Skin of body (tissue), 2 donors: Measurements from ENCODE around the gene GK2. TPM values are rescaled to one million over a fixed set of nuclear protein-coding genes. Genes with fewer than 3 reads are reported as not detected.

Source experiments
- DNase-seq: peaks from one replicate; lab custom pipeline; 2025; lab: John Stamatoyannopoulos, UW
- total RNA-seq: library from RNA; depleted of rRNA; stranded (reverse); fragments of >200 nt; gene quantifications from one replicate; pipeline ENCODE4 v1.2.3, GENCODE V29; 2014

The GK2 gene
- not detected for total RNA-seq

DNA sequence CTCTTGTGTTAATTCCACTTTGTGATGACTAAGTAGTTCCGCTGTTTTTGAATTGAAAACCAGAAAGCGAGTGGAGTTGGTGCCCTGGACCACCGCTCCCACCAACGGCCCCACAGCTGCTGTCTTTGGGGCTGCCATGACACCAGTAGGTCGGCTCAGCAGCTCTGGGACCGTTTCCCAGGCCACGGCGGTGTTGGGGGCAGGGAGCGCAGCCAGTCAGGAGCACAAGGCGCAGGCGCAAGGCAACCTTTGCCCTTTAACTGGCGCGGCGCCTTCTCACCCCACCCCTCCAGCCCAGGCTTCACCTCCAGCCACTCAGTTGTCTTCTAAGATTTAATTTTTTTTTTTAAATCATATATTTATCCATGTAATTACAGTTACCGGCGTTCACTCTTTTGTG lies at the start of gene GK2:
Gene GK2 (minus strand): TSS at position 166 of the 400 bp plus-strand sequence. CDS start 28 bp downstream, at position 138.
- no peak for DNase-seq

DNA sequence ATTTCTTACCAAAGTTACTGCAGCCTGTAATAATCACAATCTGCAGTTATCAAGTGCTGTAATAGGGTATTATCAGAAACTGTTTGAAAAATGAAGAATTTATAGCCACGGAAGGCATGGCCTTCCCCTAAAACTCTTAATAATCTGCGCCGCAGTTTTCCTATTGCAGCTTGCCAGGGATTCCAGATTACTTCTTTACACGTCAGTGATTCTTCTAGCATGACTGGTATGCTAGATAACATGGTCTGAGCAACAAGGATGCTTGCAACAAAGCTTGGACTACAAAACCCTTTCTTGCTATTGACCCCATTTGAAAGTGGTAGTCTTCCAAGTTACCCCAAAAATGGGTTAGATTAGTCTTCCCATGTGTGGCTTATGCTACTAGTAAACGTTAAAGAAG lies 47.2 kb upstream of the GK2 start:
- no peak for DNase-seq

DNA sequence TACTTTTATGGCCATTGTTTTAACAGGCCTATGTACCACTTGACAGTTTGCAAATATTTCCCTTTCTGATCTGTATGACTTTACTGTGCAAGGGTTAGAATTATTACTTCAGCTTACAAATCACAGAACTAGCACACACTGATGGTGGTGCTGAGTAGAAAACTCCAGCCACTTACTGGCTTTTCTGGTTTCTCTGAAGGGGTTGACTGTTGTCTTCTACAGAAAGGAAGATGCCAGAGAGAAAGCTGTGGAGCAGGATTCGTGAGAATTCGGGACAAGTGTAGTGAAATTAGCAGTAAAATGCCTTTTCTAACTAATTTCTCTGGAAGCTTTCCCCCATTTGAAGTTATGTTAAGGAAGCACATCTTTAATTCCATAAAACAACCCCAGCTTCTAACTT lies 46.6 kb upstream of the GK2 start:
- no peak for DNase-seq

DNA sequence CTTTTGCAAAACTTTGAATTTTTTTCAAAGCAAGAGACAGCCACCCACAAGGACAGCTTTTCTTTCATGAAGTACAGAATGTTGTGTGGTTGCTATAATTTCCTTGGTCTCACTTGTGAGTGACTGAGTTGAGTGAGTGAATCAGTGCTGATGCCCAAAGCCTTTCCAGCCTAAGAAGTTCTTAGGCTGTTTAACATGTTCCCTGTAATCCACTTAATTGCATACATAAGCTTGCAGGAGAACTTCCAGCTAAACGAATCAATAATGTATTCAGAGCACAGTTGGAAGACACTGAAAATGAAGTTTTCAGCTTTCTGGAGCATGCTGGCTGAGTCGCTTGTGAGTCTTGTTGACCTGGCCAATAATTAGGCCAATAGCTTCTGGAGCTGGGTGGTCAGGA lies 42.0 kb upstream of the GK2 start:
- DNase-seq: no peak

DNA sequence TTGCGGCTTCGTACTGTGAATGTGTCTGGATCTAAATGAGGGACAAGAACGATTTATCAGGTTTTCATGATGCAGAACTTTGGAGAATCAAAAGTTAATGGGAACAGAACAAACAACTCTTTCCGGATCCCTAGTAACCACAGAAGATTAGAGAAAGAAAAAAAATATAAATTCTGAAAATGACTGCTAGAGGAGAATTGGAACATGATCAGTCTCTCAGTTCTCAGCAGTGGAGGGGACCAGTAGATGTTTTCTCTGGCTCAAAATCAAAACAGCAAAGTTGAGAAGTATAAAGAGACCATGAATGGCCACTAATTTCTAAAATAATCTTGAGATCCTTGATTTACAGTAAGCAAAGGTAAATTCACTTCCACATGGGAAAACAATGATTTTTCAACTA lies 38.1 kb upstream of the GK2 start:
- DNase-seq: no peak

DNA sequence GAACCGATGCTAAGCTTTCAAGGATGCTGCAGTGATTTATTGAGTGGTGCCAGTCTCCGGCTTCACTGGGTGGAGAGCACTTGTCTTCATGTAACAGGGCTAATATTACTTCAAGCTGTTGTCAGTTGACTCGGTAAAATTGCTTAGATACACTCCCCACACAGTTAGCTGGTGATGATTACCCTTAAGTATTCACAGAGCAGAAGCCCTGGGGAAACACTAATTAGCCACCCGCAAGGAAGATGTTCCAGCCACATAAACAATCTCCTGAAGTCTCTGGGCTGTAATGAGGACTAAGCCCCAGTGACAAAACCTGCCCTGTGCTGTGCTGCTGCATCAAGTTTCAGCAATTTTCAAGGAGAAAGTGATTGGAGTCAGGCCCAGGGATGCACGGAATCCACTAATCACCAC lies 37.3 kb upstream of the GK2 start:
- peak; percentile 13 for DNase-seq

DNA sequence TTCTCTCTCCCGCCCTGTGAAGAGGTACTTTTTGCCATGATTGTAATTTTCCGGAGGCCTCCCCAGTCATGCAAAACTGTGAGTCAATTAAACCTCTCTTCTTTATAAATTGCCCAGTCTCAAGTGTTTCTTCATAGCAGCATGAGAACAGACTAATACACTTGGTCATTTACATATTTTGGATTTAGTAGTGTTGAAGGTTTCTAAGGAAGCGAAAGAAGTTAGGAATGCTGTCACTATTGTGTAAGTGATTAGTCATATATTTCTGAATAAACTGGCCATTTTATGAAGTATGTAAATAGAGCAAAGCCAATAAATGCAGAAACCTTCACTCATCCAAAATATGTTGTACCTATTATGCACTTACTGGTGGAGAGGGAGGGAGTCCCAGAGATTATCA lies 34.4 kb upstream of the GK2 start:
- DNase-seq: no peak

DNA sequence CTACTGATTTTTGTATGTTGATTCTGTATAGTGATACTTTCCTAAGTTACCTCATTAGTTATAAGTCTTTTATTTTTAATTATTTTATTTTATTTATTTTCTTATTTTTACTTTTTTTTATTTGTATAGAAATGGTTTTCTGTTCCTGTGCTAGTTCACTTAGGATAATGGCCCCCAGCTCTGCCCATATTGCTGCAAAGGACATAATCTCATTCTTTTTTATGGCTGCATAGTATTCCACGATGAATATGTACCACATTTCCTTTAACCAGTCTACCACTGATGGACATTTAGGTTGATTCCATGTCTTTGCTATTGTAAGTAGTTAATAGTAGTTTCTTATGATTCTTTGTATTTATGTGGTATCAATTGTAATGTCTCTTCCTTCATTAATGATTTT lies 31.5 kb upstream of the GK2 start:
- DNase-seq: no peak

DNA sequence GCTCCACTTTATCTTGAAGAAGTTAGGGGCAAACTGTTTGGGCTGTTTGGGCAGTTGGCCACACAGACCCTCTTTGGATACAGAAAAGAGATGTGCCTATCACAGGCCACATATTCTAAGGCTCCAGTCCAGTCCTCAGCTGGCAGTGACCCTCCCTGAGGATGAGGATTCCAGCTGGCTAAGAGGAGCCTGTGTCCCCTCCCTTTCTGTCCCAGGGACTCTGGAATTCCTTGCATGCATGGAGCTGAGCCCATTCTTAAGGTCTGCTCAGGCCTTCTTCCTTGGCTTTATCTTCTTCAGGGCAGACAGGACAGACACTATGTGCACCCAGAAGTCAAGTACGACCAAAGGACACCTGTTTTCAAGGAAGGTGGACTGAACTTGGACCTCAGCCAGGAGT lies 23.8 kb upstream of the GK2 start:
- no peak for DNase-seq

DNA sequence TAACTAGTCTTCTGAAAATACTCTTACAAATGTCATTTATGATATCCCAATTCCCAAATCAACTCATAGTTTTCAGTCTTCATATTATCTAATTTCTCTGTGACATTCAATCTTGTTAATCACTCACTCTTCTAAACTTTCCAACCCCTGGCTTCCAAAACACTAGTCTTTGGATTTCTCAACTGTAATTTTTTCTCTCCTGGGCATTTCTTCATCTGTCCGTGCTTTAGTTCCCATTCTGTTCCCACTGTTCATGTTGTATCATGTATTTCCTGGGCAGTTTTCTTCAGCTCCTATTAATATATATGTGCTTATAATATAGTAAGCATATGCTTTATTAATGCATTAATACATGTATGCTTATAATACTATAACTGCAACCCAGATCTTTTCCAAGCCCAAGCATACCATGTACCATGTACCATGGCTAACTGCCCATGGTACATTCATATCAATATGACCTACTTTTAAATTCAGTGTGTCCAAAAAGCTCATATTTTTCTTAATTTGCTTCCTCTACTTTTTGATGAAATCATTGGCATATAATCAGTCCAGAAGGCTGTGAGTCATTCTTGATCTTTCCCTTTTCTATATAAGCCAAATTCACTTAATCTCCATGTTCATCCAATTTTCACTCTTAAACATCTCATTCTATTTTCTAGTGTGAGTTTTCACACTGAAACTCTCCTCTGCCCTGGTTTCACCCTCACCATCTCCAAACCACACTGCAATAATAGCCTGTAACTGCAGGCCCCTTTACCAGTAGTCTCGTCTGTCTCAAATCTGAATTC lies 21.3 kb upstream of the GK2 start:
- no peak for DNase-seq

DNA sequence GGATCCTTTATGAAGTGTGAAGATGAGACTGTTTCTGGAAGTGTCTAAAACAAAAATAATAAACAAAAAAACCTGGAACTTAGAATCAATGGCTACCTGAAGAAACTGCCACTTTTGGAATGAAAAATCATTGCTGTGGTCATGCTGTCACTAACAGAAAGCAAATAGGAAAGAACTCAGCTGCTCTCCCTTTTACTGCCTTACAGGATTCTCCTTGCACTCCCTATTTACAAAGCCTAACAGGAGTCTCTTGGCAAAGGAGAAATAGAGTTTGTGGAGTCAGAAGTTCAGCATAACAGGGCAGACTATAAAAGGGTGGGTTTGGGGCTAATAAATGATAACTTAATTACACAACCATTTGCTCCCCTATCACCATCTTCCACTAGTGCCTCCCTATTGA lies 19.0 kb upstream of the GK2 start:
- no peak for DNase-seq

DNA sequence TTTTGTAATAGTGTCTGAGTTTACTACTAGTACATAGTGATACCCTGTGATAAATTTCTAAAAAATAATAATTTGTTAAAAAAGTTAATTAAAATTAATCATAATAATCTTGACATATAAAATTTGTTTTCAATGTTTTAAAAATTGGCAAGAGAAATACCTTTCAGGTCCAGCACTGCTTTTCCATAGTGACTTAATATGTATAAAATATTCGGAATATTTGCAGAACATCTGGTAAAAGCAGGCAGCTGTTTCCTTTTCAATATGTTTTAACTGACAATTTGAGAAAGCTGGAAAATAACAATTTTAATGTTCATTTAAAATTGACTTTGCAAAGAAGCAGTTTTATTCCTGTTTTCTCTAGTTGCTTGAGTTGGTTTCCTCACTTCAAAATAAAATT lies 17.6 kb upstream of the GK2 start:
- peak; percentile 18 for DNase-seq

DNA sequence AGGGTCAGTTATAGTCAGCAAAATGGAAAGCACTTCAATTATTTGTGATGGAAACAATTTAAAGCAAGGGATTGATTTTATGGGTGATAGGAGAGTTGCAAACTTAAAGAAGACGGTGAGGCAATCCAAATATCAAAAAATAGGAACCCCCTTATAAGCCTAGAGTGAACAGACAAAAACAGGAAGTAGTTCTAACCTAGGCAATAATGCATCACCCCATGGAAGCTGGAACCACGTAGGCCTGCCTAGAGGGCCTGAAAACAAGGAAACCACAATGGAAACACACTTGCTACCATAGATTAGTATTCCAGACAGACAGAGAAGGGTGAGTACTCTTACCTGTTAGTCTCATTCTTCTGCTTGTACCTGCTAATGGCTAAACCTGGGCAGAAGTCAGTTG lies 13.5 kb upstream of the GK2 start:
- DNase-seq: no peak

DNA sequence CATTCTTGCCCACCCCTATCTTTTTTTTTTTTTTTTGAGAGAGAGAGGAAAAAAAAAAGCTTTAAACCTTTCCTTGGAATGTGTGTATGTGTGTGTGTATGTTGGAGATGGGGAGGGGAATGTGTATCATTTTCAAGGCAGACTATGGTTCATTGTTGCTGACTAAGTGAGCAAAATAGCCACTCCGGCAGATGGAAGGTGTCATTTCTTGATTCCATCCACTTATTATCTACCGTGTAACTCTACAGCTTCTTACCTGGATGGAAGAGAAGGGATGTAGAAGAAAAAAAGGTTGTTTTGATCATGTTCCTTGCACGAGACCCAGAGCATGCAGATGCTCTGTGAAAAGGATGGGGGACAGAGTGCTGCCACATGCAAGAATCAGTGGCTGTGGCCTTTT lies 5.9 kb upstream of the GK2 start:
- no peak for DNase-seq

DNA sequence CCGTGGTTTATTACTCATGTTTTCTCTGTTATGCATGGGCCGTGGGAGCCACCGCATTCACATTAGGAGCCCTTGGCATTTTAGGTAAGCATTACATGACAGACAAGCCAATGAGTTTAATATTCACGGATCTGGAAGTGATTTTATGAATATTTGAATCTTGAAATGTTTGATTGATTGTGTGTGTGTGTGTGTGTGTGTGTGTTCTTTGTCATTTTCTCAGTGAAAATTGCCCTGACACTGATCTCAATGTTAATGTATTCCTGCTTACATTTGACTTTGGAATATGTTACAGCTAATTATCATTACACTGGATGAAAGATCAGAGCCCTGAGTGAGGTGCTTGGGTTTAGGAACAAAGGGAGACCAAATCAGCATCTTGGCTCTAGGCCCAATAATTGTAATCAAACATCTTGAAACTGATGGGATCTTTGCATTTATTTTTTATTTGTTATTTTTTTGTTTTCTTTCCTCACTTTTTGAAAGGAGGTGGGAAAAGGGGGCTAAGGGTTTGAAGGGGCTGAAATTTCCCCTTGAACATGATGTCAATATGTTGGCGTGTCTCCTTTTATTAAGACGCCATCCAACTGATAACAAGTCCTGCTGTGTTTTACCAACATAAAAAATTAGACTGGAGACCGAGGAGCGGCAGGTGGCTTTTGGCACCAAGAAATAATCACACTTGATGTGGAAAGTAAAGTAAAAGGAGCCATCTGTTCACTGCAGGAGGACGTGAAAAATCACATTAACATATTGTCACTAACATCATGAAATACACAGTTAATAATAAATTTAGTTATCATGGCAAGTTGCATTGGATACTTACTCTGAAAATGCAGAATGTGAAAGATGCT lies 5.2 kb upstream of the GK2 start:
- no peak for DNase-seq

DNA sequence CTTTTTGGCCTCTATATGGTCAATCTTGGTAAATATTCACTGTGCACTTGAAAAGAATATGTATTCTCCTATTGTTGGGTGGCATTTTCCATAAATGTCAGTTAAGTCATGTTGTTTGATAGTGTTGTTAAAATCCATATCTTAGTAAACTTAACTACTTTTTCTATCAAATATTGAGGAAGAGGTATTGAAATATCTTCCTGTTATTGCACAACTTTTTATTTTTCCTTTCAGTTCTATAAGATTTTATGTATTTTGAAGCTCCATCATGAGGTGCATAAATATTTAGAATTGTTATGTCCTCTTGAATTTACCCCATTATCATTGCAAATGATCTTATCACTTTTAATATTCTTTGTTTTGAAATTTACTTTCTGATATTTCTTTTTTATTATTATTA lies 3.4 kb downstream of the GK2 start:
- DNase-seq: no peak

DNA sequence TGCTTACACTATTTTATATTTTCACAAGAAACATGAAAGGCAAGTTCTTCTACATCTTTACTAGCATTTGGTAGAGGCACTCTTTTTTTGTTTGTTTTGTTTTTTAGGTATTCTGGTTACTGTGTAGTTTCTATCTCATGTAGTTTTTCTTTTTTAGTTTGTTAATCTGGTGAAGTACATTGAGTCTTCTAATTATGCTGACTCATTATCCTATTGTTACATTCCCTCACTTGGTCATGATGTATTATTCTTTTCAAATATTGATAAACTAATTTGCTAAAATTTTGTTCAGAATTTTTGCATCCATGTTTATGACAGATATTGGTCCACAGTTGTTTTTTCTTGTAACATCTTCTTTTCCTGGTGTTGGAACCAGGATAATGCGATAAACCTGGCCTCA lies 4.7 kb downstream of the GK2 start:
- DNase-seq: no peak

DNA sequence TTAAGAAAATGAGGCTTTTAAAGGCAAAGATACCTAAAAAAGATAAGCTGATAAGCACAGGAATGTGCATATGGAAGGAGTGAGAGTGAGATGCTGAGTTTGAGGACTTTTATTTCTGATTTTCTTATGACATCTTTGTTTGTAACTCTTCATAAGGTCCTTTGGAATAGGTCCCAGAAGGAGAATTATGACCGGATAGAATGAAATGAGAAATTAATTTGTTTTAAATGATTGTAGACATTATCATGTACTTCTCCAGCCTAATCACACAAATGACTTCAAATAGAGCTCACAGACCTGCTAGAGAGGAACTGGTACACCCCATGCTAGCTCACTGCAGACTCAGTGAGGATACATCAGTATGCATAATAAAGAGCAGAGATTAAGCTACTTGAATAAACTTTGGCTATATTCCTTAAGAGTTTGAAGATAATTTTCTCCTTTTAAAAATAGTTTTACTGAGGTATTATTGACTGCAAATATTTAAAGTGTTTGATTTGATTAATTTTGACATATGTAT lies 5.6 kb downstream of the GK2 start:
- DNase-seq: no peak

DNA sequence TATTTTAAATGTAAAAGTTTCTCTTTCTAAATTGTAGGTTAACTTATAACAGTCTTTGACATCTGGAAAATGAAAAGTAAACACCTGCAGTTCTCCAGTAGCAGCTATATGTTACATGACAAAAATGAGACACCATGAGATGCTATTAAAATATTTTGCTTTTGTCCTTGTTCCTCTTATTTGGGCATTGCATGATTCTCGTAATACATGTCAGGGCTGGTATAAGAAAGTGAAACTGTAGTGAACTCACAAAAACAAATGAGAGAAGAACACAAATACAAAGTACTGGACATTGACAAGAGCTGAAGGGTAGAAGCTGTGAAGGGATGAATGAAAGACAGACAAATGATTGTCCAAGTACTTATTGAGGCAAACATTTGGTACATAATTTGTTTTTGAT lies 9.0 kb downstream of the GK2 start:
- no peak for DNase-seq

DNA sequence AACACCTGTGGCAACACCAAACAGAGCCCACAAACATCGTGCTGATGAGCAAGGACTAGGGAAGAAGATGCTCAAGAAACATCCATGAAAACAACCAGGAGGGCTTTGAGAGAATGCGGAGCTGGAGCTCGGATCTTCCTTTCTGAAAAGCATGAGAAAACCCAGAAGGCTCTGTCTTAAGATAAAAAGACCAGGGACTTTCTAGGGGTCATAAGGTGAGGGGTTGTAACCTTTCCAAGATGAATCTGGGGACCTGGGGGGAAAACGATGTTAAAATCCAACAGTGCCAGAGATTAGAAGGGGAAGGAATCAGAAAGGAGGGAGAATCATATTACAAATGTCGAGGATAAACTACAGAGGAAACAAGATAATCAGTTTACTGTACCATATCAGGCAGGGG lies 10.1 kb downstream of the GK2 start:
- DNase-seq: no peak

DNA sequence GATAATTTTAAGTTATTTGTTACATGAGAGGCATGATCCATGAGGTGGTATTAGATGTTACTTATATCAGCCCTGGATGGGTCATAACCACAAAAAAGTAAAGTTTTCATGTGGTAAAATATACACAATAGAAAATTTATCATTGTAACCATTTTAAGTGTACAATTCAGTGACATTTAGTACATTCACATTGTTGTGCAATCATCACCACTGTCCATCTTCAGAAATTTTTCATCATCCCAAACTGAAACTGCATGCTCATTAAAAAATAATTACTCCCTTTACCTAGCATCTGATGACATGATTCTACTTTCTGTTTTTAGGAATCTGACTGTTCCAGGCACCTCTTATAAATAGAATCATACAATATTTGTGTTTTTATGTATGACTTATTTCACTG lies 11.2 kb downstream of the GK2 start:
- DNase-seq: no peak

DNA sequence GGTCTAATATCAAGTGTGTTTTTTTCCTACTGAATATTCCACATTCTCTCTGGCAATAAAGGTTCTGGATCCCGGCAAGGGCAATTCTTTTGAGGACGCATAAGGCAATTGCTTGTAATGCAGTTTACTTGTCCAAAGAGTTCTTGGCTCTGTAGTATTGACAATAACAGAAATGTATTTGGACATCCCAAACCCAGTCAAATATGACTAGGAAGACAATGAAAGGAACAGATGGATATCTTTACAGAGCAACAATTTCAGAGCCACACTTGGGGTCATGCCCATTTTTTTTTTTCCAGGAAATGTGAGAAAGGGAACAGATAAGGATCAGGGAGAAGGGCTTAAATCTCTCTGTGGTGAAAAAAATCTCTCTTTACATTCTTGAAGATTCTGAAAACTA lies 12.2 kb downstream of the GK2 start:
- no peak for DNase-seq

DNA sequence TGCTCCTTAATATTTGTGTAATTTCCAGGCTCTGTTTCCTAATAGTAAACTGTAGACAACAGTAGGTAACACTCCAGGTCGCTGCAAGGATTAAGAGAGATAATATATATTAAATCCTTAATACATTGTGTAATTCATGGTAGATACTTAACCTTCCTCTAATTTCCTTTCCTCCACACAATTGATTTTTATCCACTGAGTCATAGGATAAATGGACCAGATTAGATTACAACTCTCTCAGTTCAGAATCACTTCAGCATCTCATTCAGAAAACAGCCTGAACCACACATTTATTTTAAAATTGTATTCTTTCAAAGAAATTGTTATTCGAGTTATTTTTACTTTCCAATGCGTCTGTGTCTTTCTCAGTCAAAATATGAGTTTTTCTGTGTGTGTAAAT lies 17.1 kb downstream of the GK2 start:
- no peak for DNase-seq
